MM.1S (cell line): Measurements from ENCODE around the gene SORCS2.

Experiments used
- DNase-seq: peaks from one replicate; pipeline ENCODE4 v3.0.0-alpha.2; 2015
- H2AFZ ChIP-seq: fragments of 300-600 bp; sonication (generic); 2 replicates; pipeline ENCODE4 v1.6.0; 2016; ENCODE audit warnings: antibody characterized with exemption, low read length
- H3F3A ChIP-seq: fragments of 300-600 bp; sonication (generic); 2 replicates; pipeline ENCODE4 v1.6.1; 2016; ENCODE audit warnings: mild to moderate bottlenecking, antibody characterized with exemption, low read length, moderate library complexity, mixed read lengths; ENCODE audit not compliant: insufficient read depth
- H3K27ac ChIP-seq: fragments of 300-600 bp; sonication (generic); 2 replicates; pipeline ENCODE4 v1.5.1; 2016; ENCODE audit warnings: mild to moderate bottlenecking, low read length
- H3K27me3 ChIP-seq: fragments of 300-600 bp; sonication (generic); replicated peaks from 2 replicates; pipeline ENCODE4 v1.6.0; 2016; ENCODE audit warnings: low read length; ENCODE audit not compliant: insufficient read depth
- H3K36me3 ChIP-seq: fragments of 300-600 bp; sonication (generic); replicated peaks from 2 replicates; pipeline ENCODE4 v1.6.1; 2016; ENCODE audit warnings: mild to moderate bottlenecking, low read length, mixed read lengths; ENCODE audit not compliant: insufficient read depth
- H3K4me1 ChIP-seq: fragments of 300-600 bp; sonication (generic); 2 replicates; pipeline ENCODE4 v1.6.1; 2016; ENCODE audit warnings: low read length, mixed read lengths
- H3K4me2 ChIP-seq: fragments of 300-600 bp; sonication (generic); 2 replicates; pipeline ENCODE4 v1.6.0; 2016; ENCODE audit warnings: low read depth, low read length
- H3K4me3 ChIP-seq: fragments of 300-600 bp; sonication (generic); 2 replicates; pipeline ENCODE4 v1.5.1; 2016; ENCODE audit warnings: low read length, mixed read lengths
- H3K79me2 ChIP-seq: fragments of 300-600 bp; sonication (generic); 2 replicates; pipeline ENCODE4 v1.6.1; 2016; ENCODE audit warnings: mixed run types, low read length, mixed read lengths
- H3K9ac ChIP-seq: fragments of 300-600 bp; sonication (generic); 2 replicates; pipeline ENCODE4 v1.6.1; 2016; ENCODE audit warnings: low read length, mixed read lengths
- H3K9me2 ChIP-seq: fragments of 300-600 bp; sonication (generic); replicated peaks from 2 replicates; pipeline ENCODE4 v1.6.1; 2016; ENCODE audit warnings: mild to moderate bottlenecking, low read length, mixed read lengths; ENCODE audit not compliant: insufficient read depth
- H3K9me3 ChIP-seq: fragments of 300-600 bp; sonication (generic); replicated peaks from 2 replicates; pipeline ENCODE4 v1.6.1; 2016; ENCODE audit warnings: mild to moderate bottlenecking, low read length, mixed read lengths; ENCODE audit not compliant: insufficient read depth
- H4K20me1 ChIP-seq: fragments of 300-600 bp; sonication (generic); 2 replicates; pipeline ENCODE4 v1.6.1; 2016; ENCODE audit warnings: mild to moderate bottlenecking, low read length, moderate library complexity, mixed read lengths; ENCODE audit not compliant: insufficient read depth
- EZH2 ChIP-seq: fragments of 300-600 bp; sonication (generic); optimal IDR thresholded peaks from 2 replicates; pipeline ENCODE3; 2017; ENCODE audit warnings: low read depth, mild to moderate bottlenecking, antibody characterized with exemption, low read length, mixed read lengths
- EZH2phosphoT487 ChIP-seq: fragments of 300-600 bp; sonication (generic); IDR thresholded peaks from 2 replicates; pipeline ENCODE4 v1.6.1; 2018; ENCODE audit warnings: antibody characterized with exemption, low read length
- TF ChIP-seq, protein P1 (sequence below): fragments of 300-600 bp; sonication (generic); IDR thresholded peaks from 2 replicates; pipeline ENCODE4 v1.5.1; 2016; ENCODE audit warnings: antibody characterized with exemption, low read length, mixed read lengths

Gene SORCS2

DNA sequence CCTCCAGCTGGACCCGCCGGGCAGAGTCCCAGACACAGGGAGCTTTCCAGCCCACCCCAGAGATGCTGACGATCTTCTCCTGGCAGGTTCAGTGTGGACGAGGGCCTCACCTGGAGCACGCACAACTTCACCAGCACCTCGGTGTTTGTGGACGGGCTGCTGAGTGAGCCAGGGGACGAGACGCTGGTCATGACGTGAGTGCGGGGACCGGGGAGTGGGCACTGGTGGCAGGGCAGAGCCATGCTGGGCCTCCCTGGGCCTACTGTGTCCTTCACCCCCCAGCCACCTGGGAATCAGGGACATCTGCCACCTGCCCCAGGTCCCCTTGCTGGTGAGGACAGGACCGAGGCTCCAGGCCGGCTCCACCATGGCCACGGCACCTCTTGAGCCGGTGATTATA, 511.8 kb downstream of the SORCS2 start:
- Histone ChIP-seq H3K27me3 (peaks cover 83% of the 10 kb centered on the region), H3K9me3 (no peaks in the 10 kb centered on the region), H3K9me2 (no peaks in the 10 kb centered on the region), H3K4me2 (no peak overlapping the region), H4K20me1 (no peaks in the 10 kb centered on the region), H3K4me3 (no peak overlapping the region), H3K36me3 (no peaks in the 10 kb centered on the region), H3K4me1 (no peaks in the 10 kb centered on the region), H3K27ac (no peak overlapping the region), H3K9ac (no peak overlapping the region), H2AFZ (no peak overlapping the region), H3K79me2 (no peaks in the 10 kb centered on the region), H3F3A (no peaks in the 10 kb centered on the region)
- TF ChIP-seq, protein P1, sequence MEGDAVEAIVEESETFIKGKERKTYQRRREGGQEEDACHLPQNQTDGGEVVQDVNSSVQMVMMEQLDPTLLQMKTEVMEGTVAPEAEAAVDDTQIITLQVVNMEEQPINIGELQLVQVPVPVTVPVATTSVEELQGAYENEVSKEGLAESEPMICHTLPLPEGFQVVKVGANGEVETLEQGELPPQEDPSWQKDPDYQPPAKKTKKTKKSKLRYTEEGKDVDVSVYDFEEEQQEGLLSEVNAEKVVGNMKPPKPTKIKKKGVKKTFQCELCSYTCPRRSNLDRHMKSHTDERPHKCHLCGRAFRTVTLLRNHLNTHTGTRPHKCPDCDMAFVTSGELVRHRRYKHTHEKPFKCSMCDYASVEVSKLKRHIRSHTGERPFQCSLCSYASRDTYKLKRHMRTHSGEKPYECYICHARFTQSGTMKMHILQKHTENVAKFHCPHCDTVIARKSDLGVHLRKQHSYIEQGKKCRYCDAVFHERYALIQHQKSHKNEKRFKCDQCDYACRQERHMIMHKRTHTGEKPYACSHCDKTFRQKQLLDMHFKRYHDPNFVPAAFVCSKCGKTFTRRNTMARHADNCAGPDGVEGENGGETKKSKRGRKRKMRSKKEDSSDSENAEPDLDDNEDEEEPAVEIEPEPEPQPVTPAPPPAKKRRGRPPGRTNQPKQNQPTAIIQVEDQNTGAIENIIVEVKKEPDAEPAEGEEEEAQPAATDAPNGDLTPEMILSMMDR: no peak
- TF ChIP-seq EZH2: no peak
- no peak for DNase-seq

DNA sequence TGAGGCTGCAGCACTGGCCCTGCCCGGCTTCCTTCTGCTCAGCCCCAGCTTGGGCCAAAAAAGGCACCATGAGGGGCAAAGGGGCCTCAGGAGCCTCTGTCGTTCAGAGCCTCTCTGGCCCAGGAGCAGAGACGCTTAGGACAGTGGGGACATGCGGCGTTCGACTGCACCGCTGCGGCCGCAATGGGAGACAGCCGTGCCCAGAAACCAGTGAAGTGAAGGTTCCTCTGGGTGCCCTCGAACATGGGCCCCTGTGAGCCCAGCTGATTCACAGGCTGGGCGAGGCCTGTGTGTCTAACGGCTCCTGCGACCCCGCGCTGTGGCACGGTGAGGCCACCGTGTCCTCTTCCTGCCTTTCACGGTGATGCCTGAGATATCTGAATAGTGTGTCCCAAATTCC, 512.3 kb downstream of the SORCS2 start:
- Histone ChIP-seq H3K4me1 (no peaks in the 10 kb centered on the region), H3K4me2 (no peak overlapping the region)
- TF ChIP-seq EZH2 (no peak), EZH2phosphoT487 (no peak)
- TF ChIP-seq, protein P1: no peak

DNA sequence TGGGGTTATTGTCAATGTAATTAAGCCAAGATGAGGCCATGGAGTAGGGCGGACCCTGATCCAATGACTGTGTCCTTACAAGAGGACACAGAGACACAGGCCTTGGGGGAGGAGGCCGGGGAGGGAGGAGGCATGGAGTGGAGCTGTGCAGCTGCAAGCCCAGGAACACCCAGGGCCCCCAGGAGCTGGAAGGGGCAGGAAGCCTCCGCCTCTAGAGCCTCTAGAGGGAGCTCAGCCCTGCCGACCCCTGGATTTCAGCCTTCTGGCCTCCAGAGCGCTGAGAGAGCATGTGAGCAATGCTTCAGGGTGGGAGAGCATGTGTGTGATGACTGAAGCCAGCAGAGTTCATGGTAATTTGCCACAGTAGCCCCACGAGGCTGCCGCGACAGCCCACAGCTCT, 512.7 kb downstream of the SORCS2 start:
- Histone ChIP-seq H3F3A (no peaks in the 10 kb centered on the region), H3K27ac (no peak overlapping the region), H3K4me1 (no peaks in the 10 kb centered on the region), H3K36me3 (no peaks in the 10 kb centered on the region), H3K9me2 (no peaks in the 10 kb centered on the region), H4K20me1 (no peaks in the 10 kb centered on the region), H3K4me3 (no peak overlapping the region), H3K79me2 (no peaks in the 10 kb centered on the region), H3K27me3 (peaks cover 83% of the 10 kb centered on the region), H2AFZ (no peak overlapping the region), H3K9ac (no peak overlapping the region), H3K4me2 (no peak overlapping the region), H3K9me3 (no peaks in the 10 kb centered on the region)
- DNase-seq: no peak
- TF ChIP-seq EZH2: no peak
- no peak for TF ChIP-seq EZH2phosphoT487
- TF ChIP-seq, protein P1: no peak

More for the DNA sequence above, 512.3 kb downstream of the SORCS2 start:
- Histone ChIP-seq H3K79me2 (no peaks in the 10 kb centered on the region), H3K36me3 (no peaks in the 10 kb centered on the region), H3K27me3 (peaks cover 83% of the 10 kb centered on the region), H3K27ac (no peak overlapping the region), H3K4me3 (no peak overlapping the region), H3K9ac (no peak overlapping the region), H3K9me3 (no peaks in the 10 kb centered on the region), H2AFZ (no peak overlapping the region), H3F3A (no peaks in the 10 kb centered on the region), H4K20me1 (no peaks in the 10 kb centered on the region), H3K9me2 (no peaks in the 10 kb centered on the region)
- no peak for DNase-seq
